Panc1 (cell line): ENCODE data around the gene MLEC. TPM values are rescaled to one million over a fixed set of nuclear protein-coding genes. Genes with fewer than 3 reads are reported as not detected.

Experiments used
- ATAC-seq: fragments of 200-7000 bp; cut with Tn5 transposase; 2 replicates; pipeline ENCODE4 v1.9.1; 2020; ENCODE audit warnings: mild to moderate bottlenecking, moderate library complexity
- BruUV-seq: library from RNA; stranded (reverse); fragments of 400-500 nt; replicated peaks from 2 replicates; lab custom pipeline; 2021; lab: Mats Ljungman, UMichigan
- CTCF ChIA-PET: fragments of 300-600 bp; sonication (Branson Sonifier 250); formaldehyde crosslinking; loops from one replicate; lab custom pipeline; 2022; ENCODE audit warnings: antibody characterized with exemption; lab: Charles Lee
- POLR2A ChIA-PET: fragments of 300-600 bp; sonication (Branson Sonifier 250); formaldehyde crosslinking; loops from one replicate; lab custom pipeline; 2022; ENCODE audit warnings: antibody characterized with exemption; lab: Charles Lee
- DNase-seq: peaks from one replicate; pipeline ENCODE4 v3.0.0-alpha.2; 2010; ENCODE audit warnings: low read depth, low spot score
- H3K27ac ChIP-seq: 2 replicates; pipeline ENCODE4 v1.5.1; 2011; ENCODE audit warnings: mild to moderate bottlenecking, low read length, inconsistent platforms
- H3K27me3 ChIP-seq: fragments of 200-500 bp; sonication (Bioruptor generic); 2 replicates; pipeline ENCODE4 v1.6.0; 2014; ENCODE audit warnings: low read length, inconsistent platforms; ENCODE audit not compliant: control insufficient read depth, insufficient read depth
- H3K36me3 ChIP-seq: fragments of 200-500 bp; sonication (Bioruptor generic); 2 replicates; pipeline ENCODE4 v1.5.1; 2014; ENCODE audit warnings: inconsistent platforms, mild to moderate bottlenecking, low read length, moderate library complexity; ENCODE audit not compliant: control insufficient read depth, insufficient read depth
- H3K4me1 ChIP-seq: 2 replicates; pipeline ENCODE4 v1.5.1; 2011; ENCODE audit warnings: inconsistent platforms, mild to moderate bottlenecking, low read length, moderate library complexity; ENCODE audit not compliant: control insufficient read depth, insufficient read depth
- H3K4me3 ChIP-seq, 2 experiments: 2 replicates each; pipeline ENCODE4 v1.5.1; 2011 to 2012; ENCODE audit warnings: low read depth in 2 of 2, low read length in 2 of 2, mild to moderate bottlenecking in 2 of 2, inconsistent platforms in 1 of 2, moderate library complexity in 1 of 2
- H3K9me3 ChIP-seq: fragments of 200-500 bp; sonication (Bioruptor generic); 2 replicates; pipeline ENCODE4 v1.5.1; 2014; ENCODE audit warnings: low read depth, mild to moderate bottlenecking, inconsistent platforms, low read length, moderate library complexity; ENCODE audit not compliant: control insufficient read depth, insufficient read depth
- CTCF ChIP-seq: fragments of 450-650 bp; IDR thresholded peaks from 2 replicates; pipeline ENCODE4 v1.5.1; 2017; ENCODE audit warnings: mild to moderate bottlenecking
- POLR2AphosphoS5 ChIP-seq: IDR thresholded peaks from 2 replicates; pipeline ENCODE4 v1.6.1; 2012; ENCODE audit warnings: mild to moderate bottlenecking, low read depth, low read length, moderate library complexity
- SIN3A ChIP-seq: IDR thresholded peaks from 2 replicates; pipeline ENCODE4 v1.6.1; 2012; ENCODE audit warnings: low read depth, mild to moderate bottlenecking, low read length, moderate library complexity, borderline replicate concordance; ENCODE audit not compliant: insufficient read depth
- TCF7L2 ChIP-seq: IDR thresholded peaks from 2 replicates; pipeline ENCODE4 v1.6.1; 2011; ENCODE audit warnings: mild to moderate bottlenecking, low read depth, low read length, inconsistent platforms
- in situ Hi-C: cut with HindIII; loops from 2 replicates; pipeline ENCODE4 v1.10.0; 2016; ENCODE audit warnings: low sequenced_read_pairs, low pct_unique_long_range_greater_than_20kb
- intact Hi-C: fragments of 100-400 bp; cut with micrococcal nuclease; formaldehyde crosslinking; loops from one replicate; pipeline ENCODE4 v1.10.0; 2022; ENCODE audit not compliant: unreplicated experiment
- total RNA-seq: library from RNA; stranded (reverse); gene quantifications from one replicate; pipeline ENCODE4 v1.2.1, GENCODE V29; 2021; ENCODE audit not compliant: unreplicated experiment
- TF ChIP-seq, protein P1 (sequence below), 2 experiments: IDR thresholded peaks; 2 replicates each; pipeline ENCODE4 v1.6.1; 2011 to 2012; ENCODE audit warnings: low read depth in 2 of 2, control low read depth in 1 of 2, low read length in 1 of 2, mild to moderate bottlenecking in 1 of 2, moderate library complexity in 1 of 2; ENCODE audit not compliant: insufficient read depth in 1 of 2

MLEC gene
- total RNA-seq, 1 experiment from 2014 or later = 171 TPM

- H3K36me3 ChIP-seq = no peaks in the 10 kb centered on the region
- TF ChIP-seq POLR2AphosphoS5 = no peak
- TF ChIP-seq, protein P1, sequence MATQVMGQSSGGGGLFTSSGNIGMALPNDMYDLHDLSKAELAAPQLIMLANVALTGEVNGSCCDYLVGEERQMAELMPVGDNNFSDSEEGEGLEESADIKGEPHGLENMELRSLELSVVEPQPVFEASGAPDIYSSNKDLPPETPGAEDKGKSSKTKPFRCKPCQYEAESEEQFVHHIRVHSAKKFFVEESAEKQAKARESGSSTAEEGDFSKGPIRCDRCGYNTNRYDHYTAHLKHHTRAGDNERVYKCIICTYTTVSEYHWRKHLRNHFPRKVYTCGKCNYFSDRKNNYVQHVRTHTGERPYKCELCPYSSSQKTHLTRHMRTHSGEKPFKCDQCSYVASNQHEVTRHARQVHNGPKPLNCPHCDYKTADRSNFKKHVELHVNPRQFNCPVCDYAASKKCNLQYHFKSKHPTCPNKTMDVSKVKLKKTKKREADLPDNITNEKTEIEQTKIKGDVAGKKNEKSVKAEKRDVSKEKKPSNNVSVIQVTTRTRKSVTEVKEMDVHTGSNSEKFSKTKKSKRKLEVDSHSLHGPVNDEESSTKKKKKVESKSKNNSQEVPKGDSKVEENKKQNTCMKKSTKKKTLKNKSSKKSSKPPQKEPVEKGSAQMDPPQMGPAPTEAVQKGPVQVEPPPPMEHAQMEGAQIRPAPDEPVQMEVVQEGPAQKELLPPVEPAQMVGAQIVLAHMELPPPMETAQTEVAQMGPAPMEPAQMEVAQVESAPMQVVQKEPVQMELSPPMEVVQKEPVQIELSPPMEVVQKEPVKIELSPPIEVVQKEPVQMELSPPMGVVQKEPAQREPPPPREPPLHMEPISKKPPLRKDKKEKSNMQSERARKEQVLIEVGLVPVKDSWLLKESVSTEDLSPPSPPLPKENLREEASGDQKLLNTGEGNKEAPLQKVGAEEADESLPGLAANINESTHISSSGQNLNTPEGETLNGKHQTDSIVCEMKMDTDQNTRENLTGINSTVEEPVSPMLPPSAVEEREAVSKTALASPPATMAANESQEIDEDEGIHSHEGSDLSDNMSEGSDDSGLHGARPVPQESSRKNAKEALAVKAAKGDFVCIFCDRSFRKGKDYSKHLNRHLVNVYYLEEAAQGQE (IDR thresholded peaks at IDR 0.05; ENCODE audit: insufficient read depth in 1 of 2, low read depth in 2 of 2, low read length in 1 of 2) = no peak
- no peak for TF ChIP-seq SIN3A
- TF ChIP-seq CTCF = no peak
- no peak for TF ChIP-seq TCF7L2
- H3K4me1 ChIP-seq = no peaks in the 10 kb centered on the region
- DNase-seq (no peak), ATAC-seq (no peak)
- intact Hi-C loops (no loop called here), in situ Hi-C loops (no loop called here)
- CTCF ChIA-PET = no interaction called here
- no TSS peak for BruUV-seq
- H3K27me3 ChIP-seq = no peaks in the 10 kb centered on the region
- H3K27ac ChIP-seq = no peak overlapping the region
- H3K9me3 ChIP-seq = no peaks in the 10 kb centered on the region
- POLR2A ChIA-PET = no interaction called here
- H3K4me3 ChIP-seq = no peak overlapping the region
Observed at GRCh38 chr12:120744922-120745493, 58.1 kb downstream of the MLEC start.

- intact Hi-C loops = no loop called here
- H3K4me3 ChIP-seq = no peak overlapping the region
- ATAC-seq = no peak
- in situ Hi-C loops = no loop called here
- H3K4me1 ChIP-seq = no peaks in the 10 kb centered on the region
- TF ChIP-seq CTCF = no peak
- TF ChIP-seq POLR2AphosphoS5 = no peak
- TF ChIP-seq SIN3A = no peak
- TF ChIP-seq, protein P1 (IDR thresholded peaks at IDR 0.05; ENCODE audit: insufficient read depth in 1 of 2, low read depth in 2 of 2, low read length in 1 of 2) = no peak
- no peak for TF ChIP-seq TCF7L2
- no TSS peak for BruUV-seq
- H3K9me3 ChIP-seq = no peaks in the 10 kb centered on the region
- H3K27ac ChIP-seq = no peak overlapping the region
- H3K27me3 ChIP-seq = no peaks in the 10 kb centered on the region
- ChIA-PET POLR2A (no interaction called here), CTCF (no interaction called here)
- H3K36me3 ChIP-seq = no peaks in the 10 kb centered on the region
- DNase-seq = no peak
Observed at GRCh38 chr12:120748242-120748641, 61.3 kb downstream of the MLEC start.
